ENCODE measurements around the gene ZBTB32.

GRCh38 chr19:35755550-35756376 lies 51.4 kb downstream of the ZBTB32 start:
- TF ChIP-seq YY1 (IDR thresholded peaks at IDR 0.05; ENCODE audit: extremely low read depth, insufficient replicate concordance, low read depth, low read length) (no peak), CTCF (IDR thresholded peaks at IDR 0.05 in 2 of 3, conservative IDR thresholded peaks at IDR 0.05 in 1 of 3; ENCODE audit: borderline replicate concordance in 1 of 3, insufficient read depth in 1 of 3, low read depth in 2 of 3, low read length in 2 of 3) (no peak), REST (IDR thresholded peaks at IDR 0.05; ENCODE audit: low read depth) (no peak), ZNF274 (IDR thresholded peaks at IDR 0.05; ENCODE audit: low read depth, low read length) (no peak), POLR2AphosphoS5 (IDR thresholded peaks at IDR 0.05; ENCODE audit: low read depth, low read length) (no peak), MAX (IDR thresholded peaks at IDR 0.05) (no peak), RAD21 (IDR thresholded peaks at IDR 0.05; ENCODE audit: low read depth) (no peak), EZH2phosphoT487 (IDR thresholded peaks at IDR 0.05; ENCODE audit: borderline replicate concordance) (no peak), JUND (IDR thresholded peaks at IDR 0.05) (no peak), EZH2 (IDR thresholded peaks at IDR 0.05) (no peak), POLR2A (IDR thresholded peaks at IDR 0.05; ENCODE audit: borderline replicate concordance, extremely low read depth, insufficient read depth, insufficient read length) (no peak), SIN3A (IDR thresholded peaks at IDR 0.05; ENCODE audit: low read depth) (no peak), SP1 (IDR thresholded peaks at IDR 0.05; ENCODE audit: low read depth) (no peak), CEBPB (IDR thresholded peaks at IDR 0.05; ENCODE audit: low read depth) (no peak)

Measured in HCT116 (cell line).